ENCODE results near the gene PLA2G2C. TPM values are rescaled to one million over a fixed set of nuclear protein-coding genes. Genes with fewer than 3 reads are reported as not detected.

Gene PLA2G2C
- total RNA-seq, 5 donors from 2014 or later (not counting 1 experiment from before 2014, with no cell fraction given) = 0.85 TPM; not detected in 4

DNA sequence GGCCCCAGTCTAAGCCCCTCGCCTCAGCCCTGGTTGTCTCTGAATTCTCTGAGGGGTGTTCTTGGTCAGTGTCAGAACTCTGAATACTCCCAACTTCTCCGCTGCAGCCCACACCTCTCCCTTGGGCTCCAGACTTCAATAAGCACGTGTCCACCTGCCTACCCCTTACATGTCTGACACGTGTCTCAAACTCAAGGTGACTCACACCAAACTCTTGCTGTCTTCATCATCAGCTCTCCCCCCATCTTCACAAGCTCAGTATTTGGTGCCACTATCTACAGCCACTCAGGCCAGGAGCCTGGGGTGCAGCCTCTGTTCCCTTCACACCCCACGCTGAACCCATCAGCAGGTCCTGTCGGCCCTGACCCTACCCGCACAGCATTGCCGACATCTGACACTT is 19.2 kb downstream of the PLA2G2C start:
- Mint-ChIP-seq H3K9me3 (peaks cover 9 to 11% (median 10%) of the 10 kb centered on the region in 3 donors), H3K4me3 (no peak overlapping the region), H3K27ac (no peak overlapping the region), H3K36me3 (peaks cover 10% of the 10 kb centered on the region), H3K27me3 (no peaks in the 10 kb centered on the region), H3K4me1 (peaks cover 7 to 8% (median 8%) of the 10 kb centered on the region in 3 donors)
- H3K4me3 ChIP-seq (ENCODE audit: control insufficient read depth in 1 of 2, extremely low read depth in 1 of 2, low read length in 1 of 2) = no peak overlapping the region
- DNase-seq (no peak), ATAC-seq (replicated peaks in 1 of 4) (no peak)
- H3K36me3 ChIP-seq (ENCODE audit: control insufficient read depth in 2 of 2, extremely low read depth in 1 of 2, insufficient read depth in 1 of 2, low read length in 1 of 2) = no peaks in the 10 kb centered on the region
- POLR2A ChIA-PET = no interaction called here
- peaks cover 0 to 13% of the 10 kb centered on the region in 2 experiments for H3K4me1 ChIP-seq (ENCODE audit: control insufficient read depth in 1 of 2, extremely low read depth in 1 of 2, insufficient read depth in 2 of 2, low read length in 2 of 2)
- CTCF ChIA-PET = no interaction called here
- 79% methylated on average over 7 of the region's 8 CpGs for WGBS (ENCODE audit: insufficient coverage)
- H3K9me3 ChIP-seq = no peaks in the 10 kb centered on the region
- H3K27ac ChIP-seq (ENCODE audit: low read length) = no peak overlapping the region
- peaks cover 0 to 26% of the 10 kb centered on the region in 2 experiments for H3K27me3 ChIP-seq (replicated peaks in 1 of 2; ENCODE audit: control insufficient read depth in 2 of 2, extremely low read depth in 1 of 2, insufficient read depth in 2 of 2, low read length in 1 of 2)

- no peak for ATAC-seq (replicated peaks in 1 of 4)
- H3K36me3 Mint-ChIP-seq = peaks cover 10% of the 10 kb centered on the region
These were observed 20.3 kb downstream of the PLA2G2C start for GRCh38 chr1:20166051-20166450.

GRCh38 chr1:20165522-20165951 is 20.8 kb downstream of the PLA2G2C start:
- CTCF ChIA-PET = interaction anchor here in 1 of 2 donors (1.5 kb wide), 1 partner anchor 30 kb away, joined by 4 read pairs; no protein-coding TSS in a partner anchor
- ATAC-seq (replicated peaks in 1 of 4) (no peak), DNase-seq (peak in 1 of 35 experiments; percentile 5)
- Histone ChIP-seq H3K9me3 (no peaks in the 10 kb centered on the region), H3K27ac (ENCODE audit: low read length) (no peak overlapping the region), H3K4me1 (ENCODE audit: control insufficient read depth in 1 of 2, extremely low read depth in 1 of 2, insufficient read depth in 2 of 2, low read length in 2 of 2) (no peaks in the 10 kb centered on the region), H3K36me3 (ENCODE audit: control insufficient read depth in 2 of 2, extremely low read depth in 1 of 2, insufficient read depth in 1 of 2, low read length in 1 of 2) (no peaks in the 10 kb centered on the region), H3K27me3 (replicated peaks in 1 of 2; ENCODE audit: control insufficient read depth in 2 of 2, extremely low read depth in 1 of 2, insufficient read depth in 2 of 2, low read length in 1 of 2) (peaks cover 0 to 33% of the 10 kb centered on the region in 2 experiments), H3K4me3 (ENCODE audit: control insufficient read depth in 1 of 2, extremely low read depth in 1 of 2, low read length in 1 of 2) (no peak overlapping the region)
- no peak overlapping the region for H3K27ac Mint-ChIP-seq
- H3K9me3 Mint-ChIP-seq = peaks cover 10 to 23% (median 13%) of the 10 kb centered on the region in 3 donors
- POLR2A ChIA-PET = no interaction called here
- H3K4me3 Mint-ChIP-seq = no peak overlapping the region
- H3K4me1 Mint-ChIP-seq = no peaks in the 10 kb centered on the region
- WGBS (ENCODE audit: insufficient coverage) = no CpG with 5 or more reads among the region's 16 CpGs
- H3K27me3 Mint-ChIP-seq = no peaks in the 10 kb centered on the region
- H3K36me3 Mint-ChIP-seq = peaks cover 10% of the 10 kb centered on the region

More at GRCh38 chr1:20166051-20166450, 20.3 kb downstream of the PLA2G2C start:
- WGBS (ENCODE audit: insufficient coverage) = 80% methylated on average over 17 of the region's 17 CpGs
- ChIA-PET CTCF (interaction anchor here in 1 of 2 donors (1.5 kb wide), 1 partner anchor 30 kb away, joined by 4 read pairs; no protein-coding TSS in a partner anchor), POLR2A (no interaction called here)
- H3K27me3 ChIP-seq (replicated peaks in 1 of 2; ENCODE audit: control insufficient read depth in 2 of 2, extremely low read depth in 1 of 2, insufficient read depth in 2 of 2, low read length in 1 of 2) = peaks cover 0 to 30% of the 10 kb centered on the region in 2 experiments
- Mint-ChIP-seq H3K27ac (no peak overlapping the region), H3K4me3 (no peak overlapping the region), H3K4me1 (peaks cover 0 to under 1% (median 0%) of the 10 kb centered on the region in 3 donors), H3K9me3 (peaks cover 10 to 17% (median 11%) of the 10 kb centered on the region in 3 donors), H3K27me3 (no peaks in the 10 kb centered on the region)
- H3K27ac ChIP-seq (ENCODE audit: low read length) = no peak overlapping the region
- DNase-seq = no peak
- no peak overlapping the region for H3K4me3 ChIP-seq (ENCODE audit: control insufficient read depth in 1 of 2, extremely low read depth in 1 of 2, low read length in 1 of 2)
- no peaks in the 10 kb centered on the region for H3K36me3 ChIP-seq (ENCODE audit: control insufficient read depth in 2 of 2, extremely low read depth in 1 of 2, insufficient read depth in 1 of 2, low read length in 1 of 2)
- H3K4me1 ChIP-seq (ENCODE audit: control insufficient read depth in 1 of 2, extremely low read depth in 1 of 2, insufficient read depth in 2 of 2, low read length in 2 of 2) = peaks cover 0 to 5% of the 10 kb centered on the region in 2 experiments
- no peaks in the 10 kb centered on the region for H3K9me3 ChIP-seq

DNA sequence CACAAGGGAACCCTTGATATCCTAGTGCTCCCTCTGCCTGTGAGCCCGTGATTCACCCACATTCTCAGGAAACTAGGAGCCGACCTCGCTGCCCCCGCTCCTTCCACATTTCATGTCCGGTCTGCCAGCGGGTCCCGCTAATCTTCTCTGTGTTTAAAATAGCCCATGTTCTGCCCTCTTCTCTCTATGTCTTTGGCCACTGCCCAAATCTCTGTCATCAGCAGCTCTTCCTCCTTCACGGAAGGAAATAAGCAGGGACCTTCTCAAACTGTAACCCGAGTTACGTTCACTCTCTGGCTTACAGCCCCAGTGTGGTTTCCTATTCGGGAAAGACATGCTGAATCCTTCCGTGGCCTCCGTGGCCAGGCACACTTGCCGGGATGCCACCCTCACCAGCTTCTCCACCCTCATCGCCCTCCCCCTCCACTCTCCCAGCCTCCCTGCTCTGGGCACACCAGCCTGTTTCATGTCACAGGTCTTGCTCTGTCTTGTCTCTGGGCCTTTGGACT is 21.6 kb downstream of the PLA2G2C start:
- DNase-seq (no peak), ATAC-seq (replicated peaks in 1 of 4) (no peak)
- Mint-ChIP-seq H3K4me1 (no peaks in the 10 kb centered on the region), H3K9me3 (peaks cover 10 to 28% (median 19%) of the 10 kb centered on the region in 3 donors), H3K4me3 (peak overlapping the region in 1 of 3 donors; percentile 3), H3K36me3 (peaks cover 10% of the 10 kb centered on the region), H3K27ac (no peak overlapping the region), H3K27me3 (no peaks in the 10 kb centered on the region)
- ChIA-PET CTCF (interaction anchor here in 1 of 2 donors (1.5 kb wide), 1 partner anchor 31 kb away, joined by 4 read pairs; no protein-coding TSS in a partner anchor), POLR2A (interaction anchor here in 1 of 2 donors (0.6 kb wide), 1 partner anchor 70 kb away, joined by 3 read pairs; no protein-coding TSS in a partner anchor)
- H3K36me3 ChIP-seq (ENCODE audit: control insufficient read depth in 2 of 2, extremely low read depth in 1 of 2, insufficient read depth in 1 of 2, low read length in 1 of 2) = no peaks in the 10 kb centered on the region
- WGBS (ENCODE audit: insufficient coverage) = 87% methylated on average over 15 of the region's 15 CpGs
- no peaks in the 10 kb centered on the region for H3K4me1 ChIP-seq (ENCODE audit: control insufficient read depth in 1 of 2, extremely low read depth in 1 of 2, insufficient read depth in 2 of 2, low read length in 2 of 2)
- no peaks in the 10 kb centered on the region for H3K9me3 ChIP-seq
- no peak overlapping the region for H3K4me3 ChIP-seq (ENCODE audit: control insufficient read depth in 1 of 2, extremely low read depth in 1 of 2, low read length in 1 of 2)
- no peak overlapping the region for H3K27ac ChIP-seq (ENCODE audit: low read length)
- peaks cover 0 to 30% of the 10 kb centered on the region in 2 experiments for H3K27me3 ChIP-seq (replicated peaks in 1 of 2; ENCODE audit: control insufficient read depth in 2 of 2, extremely low read depth in 1 of 2, insufficient read depth in 2 of 2, low read length in 1 of 2)

DNA sequence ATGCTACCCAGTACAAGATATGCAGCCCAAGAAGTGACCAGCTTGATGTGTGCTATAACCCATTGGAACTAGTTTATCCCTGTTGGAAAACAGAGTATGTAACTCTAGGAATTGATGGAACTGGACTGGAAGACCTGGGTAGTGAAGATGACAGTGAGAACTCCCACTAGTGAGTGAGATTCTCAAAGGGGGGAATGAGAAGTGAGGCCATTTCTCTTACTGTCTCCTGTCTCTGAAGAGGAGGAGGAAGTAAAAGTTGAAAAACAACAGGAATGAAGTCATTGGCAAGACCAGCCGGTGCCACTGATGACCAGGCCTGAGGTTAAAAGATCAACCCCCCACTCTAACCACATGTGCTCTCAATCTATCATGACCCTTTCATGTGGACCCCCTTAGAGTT is 26.3 kb downstream of the PLA2G2C start:
- no peak overlapping the region for H3K4me3 Mint-ChIP-seq
- peaks cover 0 to under 1% (median 0%) of the 10 kb centered on the region in 3 donors for H3K4me1 Mint-ChIP-seq
- ATAC-seq (replicated peaks in 1 of 4) (no peak), DNase-seq (no peak)
- peaks cover 7% of the 10 kb centered on the region for H3K36me3 Mint-ChIP-seq
- H3K4me1 ChIP-seq (ENCODE audit: control insufficient read depth in 1 of 2, extremely low read depth in 1 of 2, insufficient read depth in 2 of 2, low read length in 2 of 2) = no peaks in the 10 kb centered on the region
- no peak overlapping the region for H3K27ac Mint-ChIP-seq
- H3K4me3 ChIP-seq (ENCODE audit: control insufficient read depth in 1 of 2, extremely low read depth in 1 of 2, low read length in 1 of 2) = no peak overlapping the region
- WGBS (ENCODE audit: insufficient coverage) = no CpG with 5 or more reads among the region's 1 CpG
- H3K9me3 ChIP-seq = no peaks in the 10 kb centered on the region
- peaks cover 0 to 14% of the 10 kb centered on the region in 2 experiments for H3K27me3 ChIP-seq (replicated peaks in 1 of 2; ENCODE audit: control insufficient read depth in 2 of 2, extremely low read depth in 1 of 2, insufficient read depth in 2 of 2, low read length in 1 of 2)
- no peaks in the 10 kb centered on the region for H3K27me3 Mint-ChIP-seq
- no peaks in the 10 kb centered on the region for H3K36me3 ChIP-seq (ENCODE audit: control insufficient read depth in 2 of 2, extremely low read depth in 1 of 2, insufficient read depth in 1 of 2, low read length in 1 of 2)
- peaks cover 5 to 31% (median 21%) of the 10 kb centered on the region in 3 donors for H3K9me3 Mint-ChIP-seq
- ChIA-PET POLR2A (no interaction called here), CTCF (no interaction called here)
- H3K27ac ChIP-seq (ENCODE audit: low read length) = no peak overlapping the region

- Mint-ChIP-seq H3K27ac (no peak overlapping the region), H3K9me3 (peaks cover 0 to 25% (median 17%) of the 10 kb centered on the region in 3 donors), H3K36me3 (peaks cover 6% of the 10 kb centered on the region), H3K4me1 (peaks cover 9 to 12% (median 10%) of the 10 kb centered on the region in 3 donors), H3K27me3 (no peaks in the 10 kb centered on the region), H3K4me3 (no peak overlapping the region)
- Histone ChIP-seq H3K4me1 (ENCODE audit: control insufficient read depth in 1 of 2, extremely low read depth in 1 of 2, insufficient read depth in 2 of 2, low read length in 2 of 2) (peaks cover 0 to 7% of the 10 kb centered on the region in 2 experiments), H3K27ac (ENCODE audit: low read length) (no peak overlapping the region), H3K36me3 (ENCODE audit: control insufficient read depth in 2 of 2, extremely low read depth in 1 of 2, insufficient read depth in 1 of 2, low read length in 1 of 2) (no peaks in the 10 kb centered on the region), H3K9me3 (no peaks in the 10 kb centered on the region), H3K4me3 (ENCODE audit: control insufficient read depth in 1 of 2, extremely low read depth in 1 of 2, low read length in 1 of 2) (no peak overlapping the region), H3K27me3 (replicated peaks in 1 of 2; ENCODE audit: control insufficient read depth in 2 of 2, extremely low read depth in 1 of 2, insufficient read depth in 2 of 2, low read length in 1 of 2) (peaks cover 0 to 7% of the 10 kb centered on the region in 2 experiments)
- POLR2A ChIA-PET = no interaction called here
- ATAC-seq (replicated peaks in 1 of 4) (no peak), DNase-seq (no peak)
- WGBS (ENCODE audit: insufficient coverage) = 78% methylated on average over 4 of the region's 7 CpGs
- CTCF ChIA-PET = no interaction called here
These were observed 27.8 kb downstream of the PLA2G2C start for GRCh38 chr1:20158358-20159070.

Measured in T-cell (primary cell).